Measurements from ENCODE around the gene MIXL1. TPM values are rescaled to one million over a fixed set of nuclear protein-coding genes. Genes with fewer than 3 reads are reported as not detected.

MIXL1 gene
- total RNA-seq, 1 experiment from 2014 or later, result not detected

DNA sequence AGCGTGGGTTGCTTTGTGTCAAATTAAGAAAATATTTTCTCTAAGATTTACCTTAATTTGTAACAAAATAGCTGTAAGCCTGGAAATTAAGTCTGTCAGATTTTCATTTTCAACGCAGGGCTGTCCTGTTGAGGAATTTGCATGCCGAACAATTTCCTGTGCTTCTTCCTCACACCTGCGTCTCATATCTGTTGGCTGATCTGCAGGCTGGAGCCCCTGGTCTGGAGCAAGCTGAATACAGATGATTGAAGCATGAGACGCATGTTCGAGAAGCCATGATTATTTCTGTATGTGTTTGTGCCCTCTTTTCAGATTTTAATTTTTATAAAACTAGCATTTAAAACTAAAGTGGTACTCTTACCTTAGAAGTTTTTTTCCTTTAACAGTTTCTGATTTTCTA, 9.8 kb downstream of the MIXL1 start:
- Histone ChIP-seq H3K9ac (ENCODE audit: low read length) (no peak overlapping the region), H3K27ac (ENCODE audit: low read depth, low read length) (no peak overlapping the region), H3K4me2 (ENCODE audit: low read length) (no peak overlapping the region), H3K79me2 (ENCODE audit: insufficient read depth, low read length) (no peaks in the 10 kb centered on the region), H3K9me3 (ENCODE audit: control insufficient read depth in 1 of 2, insufficient read depth in 1 of 2, low read depth in 1 of 2, low read length in 2 of 2) (no peaks in the 10 kb centered on the region), H4K20me1 (ENCODE audit: insufficient read depth) (no peaks in the 10 kb centered on the region), H3K4me3 (replicated peaks in 1 of 2; ENCODE audit: low read depth in 1 of 2, low read length in 2 of 2) (no peak overlapping the region), H3K4me1 (ENCODE audit: control insufficient read depth in 1 of 2, insufficient read depth in 2 of 2, low read length in 2 of 2) (no peaks in the 10 kb centered on the region), H2AFZ (ENCODE audit: low read depth, low read length, poor library complexity, severe bottlenecking) (no peak overlapping the region), H3K27me3 (ENCODE audit: insufficient read depth, low read length) (no peaks in the 10 kb centered on the region), H3K36me3 (ENCODE audit: control insufficient read depth in 1 of 2, insufficient read depth in 2 of 2, low read length in 2 of 2) (peaks cover 7 to 12% of the 10 kb centered on the region in 2 experiments; a peak in 3 of 4 replicates), H3K9me2 (ENCODE audit: insufficient read depth) (no peaks in the 10 kb centered on the region)
- CTCF ChIA-PET, result no interaction called here
- ATAC-seq, result no peak
- POLR2A ChIA-PET, result no interaction called here
- RAD21 ChIA-PET (ENCODE audit: low non-redundant PET in 1 of 2, low total read pairs in 2 of 2, uncharacterized antibody in 2 of 2, unreplicated experiment in 2 of 2), result no interaction called here
- intact Hi-C loops (cut with micrococcal nuclease), result no loop called here
- DNase-seq (ENCODE audit: low read depth, low spot score), result no peak
- TF ChIP-seq EZH2phosphoT487 (IDR thresholded peaks at IDR 0.05; ENCODE audit: borderline replicate concordance), result no peak
- no peak for TF ChIP-seq POLR2AphosphoS5 (IDR thresholded peaks at IDR 0.05; ENCODE audit: low read depth, low read length)
- no TSS peak for BruUV-seq (replicated peaks)

DNA sequence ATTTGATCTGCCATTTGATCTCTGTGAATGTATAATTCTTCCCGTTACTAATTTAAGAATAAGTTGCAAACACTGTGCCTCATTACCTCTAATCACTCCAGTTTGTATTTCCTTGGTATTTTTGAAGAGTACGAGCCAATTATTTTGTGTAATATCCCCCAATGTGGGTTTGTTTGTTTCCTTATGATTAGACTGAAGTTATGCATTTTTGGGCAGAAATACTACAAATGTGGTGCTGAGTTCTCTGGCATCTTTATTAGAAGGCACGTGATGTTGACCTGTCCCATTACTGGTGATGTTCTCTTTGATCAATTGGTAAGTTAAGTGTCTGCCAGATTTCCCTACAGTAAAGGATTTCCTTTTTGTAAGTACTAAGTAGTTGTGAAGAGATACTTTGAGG, 10.3 kb downstream of the MIXL1 start:
- TF ChIP-seq, protein P1, sequence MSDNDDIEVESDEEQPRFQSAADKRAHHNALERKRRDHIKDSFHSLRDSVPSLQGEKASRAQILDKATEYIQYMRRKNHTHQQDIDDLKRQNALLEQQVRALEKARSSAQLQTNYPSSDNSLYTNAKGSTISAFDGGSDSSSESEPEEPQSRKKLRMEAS (IDR thresholded peaks at IDR 0.05), result no peak
- TF ChIP-seq EZH2 (IDR thresholded peaks at IDR 0.05) (no peak), CEBPB (IDR thresholded peaks at IDR 0.05; ENCODE audit: low read depth) (no peak), EGR1 (IDR thresholded peaks at IDR 0.05; ENCODE audit: low read depth) (no peak), ZNF274 (IDR thresholded peaks at IDR 0.05; ENCODE audit: low read depth, low read length) (no peak), POLR2AphosphoS5 (IDR thresholded peaks at IDR 0.05; ENCODE audit: low read depth, low read length) (no peak), RAD21 (IDR thresholded peaks at IDR 0.05; ENCODE audit: low read depth) (no peak), TCF7L2 (IDR thresholded peaks at IDR 0.05; ENCODE audit: borderline replicate concordance, extremely low read depth, insufficient read depth, insufficient read length) (no peak), CBX3 (IDR thresholded peaks at IDR 0.05; ENCODE audit: low read depth) (no peak), YY1 (IDR thresholded peaks at IDR 0.05; ENCODE audit: extremely low read depth, insufficient replicate concordance, low read depth, low read length) (no peak)
- TF ChIP-seq, protein P2, sequence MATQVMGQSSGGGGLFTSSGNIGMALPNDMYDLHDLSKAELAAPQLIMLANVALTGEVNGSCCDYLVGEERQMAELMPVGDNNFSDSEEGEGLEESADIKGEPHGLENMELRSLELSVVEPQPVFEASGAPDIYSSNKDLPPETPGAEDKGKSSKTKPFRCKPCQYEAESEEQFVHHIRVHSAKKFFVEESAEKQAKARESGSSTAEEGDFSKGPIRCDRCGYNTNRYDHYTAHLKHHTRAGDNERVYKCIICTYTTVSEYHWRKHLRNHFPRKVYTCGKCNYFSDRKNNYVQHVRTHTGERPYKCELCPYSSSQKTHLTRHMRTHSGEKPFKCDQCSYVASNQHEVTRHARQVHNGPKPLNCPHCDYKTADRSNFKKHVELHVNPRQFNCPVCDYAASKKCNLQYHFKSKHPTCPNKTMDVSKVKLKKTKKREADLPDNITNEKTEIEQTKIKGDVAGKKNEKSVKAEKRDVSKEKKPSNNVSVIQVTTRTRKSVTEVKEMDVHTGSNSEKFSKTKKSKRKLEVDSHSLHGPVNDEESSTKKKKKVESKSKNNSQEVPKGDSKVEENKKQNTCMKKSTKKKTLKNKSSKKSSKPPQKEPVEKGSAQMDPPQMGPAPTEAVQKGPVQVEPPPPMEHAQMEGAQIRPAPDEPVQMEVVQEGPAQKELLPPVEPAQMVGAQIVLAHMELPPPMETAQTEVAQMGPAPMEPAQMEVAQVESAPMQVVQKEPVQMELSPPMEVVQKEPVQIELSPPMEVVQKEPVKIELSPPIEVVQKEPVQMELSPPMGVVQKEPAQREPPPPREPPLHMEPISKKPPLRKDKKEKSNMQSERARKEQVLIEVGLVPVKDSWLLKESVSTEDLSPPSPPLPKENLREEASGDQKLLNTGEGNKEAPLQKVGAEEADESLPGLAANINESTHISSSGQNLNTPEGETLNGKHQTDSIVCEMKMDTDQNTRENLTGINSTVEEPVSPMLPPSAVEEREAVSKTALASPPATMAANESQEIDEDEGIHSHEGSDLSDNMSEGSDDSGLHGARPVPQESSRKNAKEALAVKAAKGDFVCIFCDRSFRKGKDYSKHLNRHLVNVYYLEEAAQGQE (IDR thresholded peaks at IDR 0.05; ENCODE audit: low read depth), result no peak
- TF ChIP-seq, protein P3, sequence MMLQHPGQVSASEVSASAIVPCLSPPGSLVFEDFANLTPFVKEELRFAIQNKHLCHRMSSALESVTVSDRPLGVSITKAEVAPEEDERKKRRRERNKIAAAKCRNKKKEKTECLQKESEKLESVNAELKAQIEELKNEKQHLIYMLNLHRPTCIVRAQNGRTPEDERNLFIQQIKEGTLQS (IDR thresholded peaks at IDR 0.05), result no peak
- intact Hi-C loops (cut with micrococcal nuclease), result no loop called here
- ChIA-PET CTCF (no interaction called here), RAD21 (ENCODE audit: low non-redundant PET in 1 of 2, low total read pairs in 2 of 2, uncharacterized antibody in 2 of 2, unreplicated experiment in 2 of 2) (no interaction called here), POLR2A (no interaction called here)
- DNase-seq (ENCODE audit: low read depth, low spot score) (no peak), ATAC-seq (no peak)
- Histone ChIP-seq H3K9me2 (ENCODE audit: insufficient read depth) (no peaks in the 10 kb centered on the region), H3K9me3 (ENCODE audit: control insufficient read depth in 1 of 2, insufficient read depth in 1 of 2, low read depth in 1 of 2, low read length in 2 of 2) (no peaks in the 10 kb centered on the region), H3K4me1 (ENCODE audit: control insufficient read depth in 1 of 2, insufficient read depth in 2 of 2, low read length in 2 of 2) (no peaks in the 10 kb centered on the region), H3K27me3 (ENCODE audit: insufficient read depth, low read length) (no peaks in the 10 kb centered on the region), H4K20me1 (ENCODE audit: insufficient read depth) (no peaks in the 10 kb centered on the region), H3K36me3 (ENCODE audit: control insufficient read depth in 1 of 2, insufficient read depth in 2 of 2, low read length in 2 of 2) (peaks cover 7 to 12% of the 10 kb centered on the region in 2 experiments; a peak in 3 of 4 replicates), H3K4me3 (replicated peaks in 1 of 2; ENCODE audit: low read depth in 1 of 2, low read length in 2 of 2) (no peak overlapping the region), H3K27ac (ENCODE audit: low read depth, low read length) (no peak overlapping the region), H3K79me2 (ENCODE audit: insufficient read depth, low read length) (no peaks in the 10 kb centered on the region), H3K9ac (ENCODE audit: low read length) (no peak overlapping the region), H3K4me2 (ENCODE audit: low read length) (no peak overlapping the region), H2AFZ (ENCODE audit: low read depth, low read length, poor library complexity, severe bottlenecking) (no peak overlapping the region)
- no TSS peak for BruUV-seq (replicated peaks)

All from HCT116 (cell line).